Measurements from ENCODE around the gene PAX2.
A peak's percentile ranks its signal among the peaks of the same experiment; 100 is the strongest.

Gene PAX2

GRCh38 chr10:100878291-100878910 lies 133.0 kb downstream of the PAX2 start:
- peak; percentile 82 for DNase-seq (ENCODE audit: low spot score)

Data from cerebellar cortex (tissue), 1 donor.